K562 (cell line): ENCODE data around the gene ZEB2. TPM values are rescaled to one million over a fixed set of nuclear protein-coding genes. Genes with fewer than 3 reads are reported as not detected.

Experiments
- ATAC-seq: fragments of 200-7000 bp; cut with Tn5 transposase; 3 replicates; pipeline ENCODE4 v1.9.1; 2020; ENCODE audit warnings: moderate library complexity
- BruUV-seq: library from RNA; stranded (reverse); fragments of 400-500 nt; replicated peaks from 2 replicates; lab custom pipeline; 2021; lab: Mats Ljungman, UMichigan
- CTCF ChIA-PET: fragments of 300-600 bp; formaldehyde crosslinking; extraction: SDS; loops from one replicate; lab custom pipeline; 2021; ENCODE audit warnings: low intra/inter-chr PET ratio; lab: Yijun Ruan, JAX
- POLR2A ChIA-PET: fragments of 300-600, 350-650 bp; sonication (Branson Sonifier 250); formaldehyde crosslinking; extraction: SDS; loops from one replicate; lab custom pipeline; 2021; ENCODE audit warnings: antibody characterized with exemption, inconsistent platforms; lab: Yijun Ruan, JAX
- DNase-seq, 4 experiments: peaks; one replicate each; pipeline versions ENCODE4 v3.0.0 to v3.0.0-alpha.2; 2011 to 2018; ENCODE audit warnings: low spot score in 3 of 4, mixed read lengths in 3 of 4; ENCODE audit errors: extremely low read depth in 1 of 4
- FAIRE-seq: peaks from 2 replicates; lab custom pipeline; 2011; peaks lifted over from hg19 to GRCh38; lab: Jason Lieb, UNC
- H2AFZ ChIP-seq: 2 replicates; pipeline ENCODE4 v1.6.0; 2011; ENCODE audit warnings: low read depth, low read length, control low read depth, inconsistent platforms
- H3K27ac ChIP-seq: fragments of 200-600 bp; 3 replicates; pipeline ENCODE4 v1.8.0; 2011; ENCODE audit warnings: low read depth, mild to moderate bottlenecking, control low read depth, inconsistent platforms, low read length, moderate library complexity, mixed read lengths; ENCODE audit errors: extremely low read depth
- H3K27me3 ChIP-seq, 2 experiments: fragments of 300-600 bp in 1 of 2; 2 replicates in 1 of 2; 3 replicates in 1 of 2; pipeline versions ENCODE4 v1.6.0 to v1.8.0; 2011; ENCODE audit warnings: inconsistent platforms in 2 of 2, low read length in 2 of 2, mild to moderate bottlenecking in 1 of 2, mixed read lengths in 1 of 2, moderate library complexity in 1 of 2; ENCODE audit not compliant: control insufficient read depth in 2 of 2, insufficient read depth in 2 of 2
- H3K36me3 ChIP-seq: fragments of 300-600 bp; 3 replicates; pipeline ENCODE4 v1.8.0; 2011; ENCODE audit warnings: mild to moderate bottlenecking, low read length, inconsistent platforms; ENCODE audit not compliant: control insufficient read depth, insufficient read depth
- H3K4me1 ChIP-seq, 2 experiments: fragments of 200-600 bp in 1 of 2; replicated peaks in 1 of 2; 2 replicates in 1 of 2; 3 replicates in 1 of 2; pipeline versions ENCODE4 v1.5.1 to v1.8.0; 2011; ENCODE audit warnings: inconsistent platforms in 2 of 2, low read length in 2 of 2, mild to moderate bottlenecking in 1 of 2, mixed read lengths in 1 of 2, moderate library complexity in 1 of 2; ENCODE audit not compliant: control insufficient read depth in 2 of 2, insufficient read depth in 2 of 2
- H3K4me2 ChIP-seq: 2 replicates; pipeline ENCODE4 v1.6.1; 2011; ENCODE audit warnings: low read length, control low read depth, inconsistent platforms, mixed read lengths; ENCODE audit not compliant: insufficient read depth
- H3K4me3 ChIP-seq: fragments of 200-600 bp; sonication (generic), shearing (Covaris generic); 2 replicates; pipeline ENCODE4 v1.5.1; 2016; ENCODE audit warnings: control low read depth, inconsistent platforms
- H3K79me2 ChIP-seq: fragments of 200-600 bp; 3 replicates; pipeline ENCODE4 v1.8.0; 2011; ENCODE audit warnings: low read length, inconsistent platforms; ENCODE audit not compliant: control insufficient read depth, insufficient read depth
- H3K9ac ChIP-seq, 2 experiments: 2 replicates each; pipeline versions ENCODE4 v1.6.0 to v1.6.1; 2011; ENCODE audit warnings: low read depth in 2 of 2, low read length in 2 of 2, control low read depth in 1 of 2, inconsistent platforms in 1 of 2, mild to moderate bottlenecking in 1 of 2, mixed read lengths in 1 of 2; ENCODE audit not compliant: insufficient read depth in 1 of 2
- H3K9me1 ChIP-seq: one replicate; pipeline ENCODE4 v1.6.0; 2011; ENCODE audit warnings: inconsistent platforms, mild to moderate bottlenecking, low read length, moderate library complexity; ENCODE audit not compliant: control insufficient read depth, insufficient read depth
- H3K9me3 ChIP-seq: replicated peaks from 2 replicates; pipeline ENCODE4 v1.5.1; 2011; ENCODE audit warnings: low read depth, low read length, inconsistent platforms; ENCODE audit not compliant: control insufficient read depth, insufficient read depth
- H4K20me1 ChIP-seq: replicated peaks from 2 replicates; pipeline ENCODE4 v1.6.1; 2011; ENCODE audit warnings: low read length, inconsistent platforms, mixed read lengths; ENCODE audit not compliant: control insufficient read depth, insufficient read depth
- CEBPB ChIP-seq: fragments of 450-650 bp; IDR thresholded peaks from 2 replicates; pipeline ENCODE4 v1.6.1; 2016; ENCODE audit warnings: missing genetic modification characterization, missing compliant biosample characterization
- CEBPG ChIP-seq, 3 experiments: fragments of 200-800 bp in 1 of 3; sonication (Bioruptor generic) in 1 of 3; sonication (generic) in 1 of 3; formaldehyde crosslinking in 1 of 3; IDR thresholded peaks in 2 of 3; conservative IDR thresholded peaks in 1 of 3; 2 replicates each; pipeline versions ENCODE4 v1.6.1 to v1.8.0; 2016 to 2022; ENCODE audit warnings: missing compliant biosample characterization in 2 of 3, missing genetic modification characterization in 2 of 3, mild to moderate bottlenecking in 1 of 3, missing genetic modification reagents in 1 of 3
- CHD4 ChIP-seq: fragments of 200-600 bp; sonication (generic); IDR thresholded peaks from 3 replicates; pipeline ENCODE4 v1.6.1; 2012; ENCODE audit warnings: low read depth, mild to moderate bottlenecking, mixed read lengths, low read length, inconsistent platforms; ENCODE audit not compliant: insufficient read depth, insufficient replicate concordance, poor library complexity, severe bottlenecking
- KHSRP ChIP-seq: fragments of 450-650 bp; IDR thresholded peaks from 2 replicates; pipeline ENCODE4 v1.6.1; 2017
- SRSF3 ChIP-seq: fragments of 200-400 bp; formaldehyde crosslinking; IDR thresholded peaks from 2 replicates; pipeline ENCODE4 v1.6.1; 2016; ENCODE audit warnings: mild to moderate bottlenecking, low read length, moderate library complexity; ENCODE audit not compliant: insufficient read depth
- ZKSCAN3 ChIP-seq: fragments of 250-450 bp; sonication (Bioruptor Pico); IDR thresholded peaks from 2 replicates; pipeline ENCODE4 v1.4.0; 2020
- ZNF232 ChIP-seq: sonication (generic); formaldehyde crosslinking; IDR thresholded peaks from 2 replicates; pipeline ENCODE4 v1.8.0; 2022; ENCODE audit warnings: mild to moderate bottlenecking, missing genetic modification reagents
- ZNF24 ChIP-seq: fragments of 450-650 bp; IDR thresholded peaks from 2 replicates; pipeline ENCODE4 v1.6.1; 2016
- in situ Hi-C: fragments of 300-500 bp; cut with MboI; formaldehyde crosslinking; loops from 4 replicates; pipeline ENCODE4 v1.15.0; 2018; ENCODE audit warnings: inconsistent platforms, mixed read lengths
- intact Hi-C: fragments of 100-400 bp; cut with micrococcal nuclease; formaldehyde crosslinking; loops from 2 replicates; pipeline ENCODE4 v1.14.2; 2022
- polyA plus RNA-seq, 8 experiments: library from polyadenylated mRNA; depleted of rRNA in 4 of 8; stranded (reverse) in 5 of 8; unstranded in 3 of 8; fragments of >200 nt; fragmentation: Nextera tagmentation in 2 of 8; fragmentation: Illumina TruSeq in 1 of 8; extraction: Ambion mirVana in 2 of 8; extraction: Trizol in 1 of 8; gene quantifications; 2 replicates each; pipeline versions ENCODE4 v1.2.1 to v1.2.3, GENCODE V29; 2011 to 2014; ENCODE audit warnings: inconsistent platforms in 1 of 8, missing spikeins in 1 of 8
- total RNA-seq, 7 experiments: library from RNA; depleted of rRNA in 6 of 7; stranded (reverse); fragments of >200 nt in 6 of 7; fragmentation: Illumina TruSeq in 2 of 7; extraction: Trizol in 2 of 7; gene quantifications; 2 replicates each; pipeline versions ENCODE4 v1.2.1 to v1.2.3, GENCODE V29; 2011 to 2021; ENCODE audit warnings: low replicate concordance in 1 of 7
- TF ChIP-seq, protein P1 (sequence below): fragments of 150-350 bp; IDR thresholded peaks from 2 replicates; pipeline ENCODE4 v1.6.1; 2014; ENCODE audit warnings: low read depth, mild to moderate bottlenecking, low read length, borderline replicate concordance
- TF ChIP-seq, protein P2 (sequence below): sonication (generic); formaldehyde crosslinking; IDR thresholded peaks from 2 replicates; pipeline ENCODE4 v1.8.1; 2023; ENCODE audit warnings: mild to moderate bottlenecking, missing genetic modification reagents, moderate library complexity

ZEB2 gene
- total and polyA plus RNA-seq, 9 of the 15 experiments (the other 6 are each of a cell fraction or from before 2014, with no cell fraction given): 15.1 to 113 (median 72.3) TPM

DNA sequence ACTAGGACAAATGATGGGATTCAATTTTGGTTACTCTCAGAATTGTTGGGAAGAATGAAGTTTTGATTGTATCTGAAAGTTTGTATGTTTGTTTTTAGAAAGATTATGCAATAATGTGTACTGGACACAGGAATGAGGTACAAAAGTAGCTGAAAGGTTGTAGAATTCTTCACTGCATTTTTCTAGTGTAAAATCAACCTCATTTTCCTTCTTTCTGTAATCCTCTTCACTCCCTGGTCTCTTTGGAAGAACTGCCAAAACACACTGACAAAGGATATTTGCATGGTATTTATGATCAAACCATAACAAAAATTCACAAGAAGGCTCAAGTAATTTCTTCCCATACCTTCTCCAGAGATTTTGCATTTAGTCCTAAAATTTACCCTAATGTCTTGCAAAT, 110.7 kb downstream of the ZEB2 start:
- Histone ChIP-seq H3K36me3 (peaks cover 94% of the 10 kb centered on the region), H3K4me2 (no peak overlapping the region), H2AFZ (no peak overlapping the region), H3K9me3 (no peaks in the 10 kb centered on the region), H3K4me1 (no peaks in the 10 kb centered on the region), H3K9me1 (no peaks in the 10 kb centered on the region), H3K27me3 (no peaks in the 10 kb centered on the region), H3K4me3 (no peak overlapping the region), H3K9ac (no peak overlapping the region), H3K27ac (no peak overlapping the region), H3K79me2 (peaks cover 74% of the 10 kb centered on the region), H4K20me1 (peaks cover 3% of the 10 kb centered on the region; the same call in 1 of the 2 replicates)
- FAIRE-seq (no peak), DNase-seq (no peak), ATAC-seq (no peak)
- intact Hi-C loops: no loop called here
- in situ Hi-C loops: no loop called here
- POLR2A ChIA-PET: no interaction called here
- CTCF ChIA-PET: no interaction called here
- BruUV-seq: no TSS peak
- TF ChIP-seq CHD4 (no peak), ZNF24 (no peak), ZKSCAN3 (CRISPR knock-in tag) (no peak), KHSRP (no peak), CEBPG (CRISPR knock-in tag; IDR thresholded peaks at IDR 0.05) (no peak), CEBPG (tag; conservative IDR thresholded peaks at IDR 0.05 in 1 of 2, IDR thresholded peaks at IDR 0.05 in 1 of 2) (peak in 1 of 2 experiments; percentile 38; a peak in 1 of 4 replicates), SRSF3 (no peak), ZNF232 (no peak), CEBPB (peak; percentile 40; the same call in 1 of the 2 replicates)
- TF ChIP-seq, protein P1, sequence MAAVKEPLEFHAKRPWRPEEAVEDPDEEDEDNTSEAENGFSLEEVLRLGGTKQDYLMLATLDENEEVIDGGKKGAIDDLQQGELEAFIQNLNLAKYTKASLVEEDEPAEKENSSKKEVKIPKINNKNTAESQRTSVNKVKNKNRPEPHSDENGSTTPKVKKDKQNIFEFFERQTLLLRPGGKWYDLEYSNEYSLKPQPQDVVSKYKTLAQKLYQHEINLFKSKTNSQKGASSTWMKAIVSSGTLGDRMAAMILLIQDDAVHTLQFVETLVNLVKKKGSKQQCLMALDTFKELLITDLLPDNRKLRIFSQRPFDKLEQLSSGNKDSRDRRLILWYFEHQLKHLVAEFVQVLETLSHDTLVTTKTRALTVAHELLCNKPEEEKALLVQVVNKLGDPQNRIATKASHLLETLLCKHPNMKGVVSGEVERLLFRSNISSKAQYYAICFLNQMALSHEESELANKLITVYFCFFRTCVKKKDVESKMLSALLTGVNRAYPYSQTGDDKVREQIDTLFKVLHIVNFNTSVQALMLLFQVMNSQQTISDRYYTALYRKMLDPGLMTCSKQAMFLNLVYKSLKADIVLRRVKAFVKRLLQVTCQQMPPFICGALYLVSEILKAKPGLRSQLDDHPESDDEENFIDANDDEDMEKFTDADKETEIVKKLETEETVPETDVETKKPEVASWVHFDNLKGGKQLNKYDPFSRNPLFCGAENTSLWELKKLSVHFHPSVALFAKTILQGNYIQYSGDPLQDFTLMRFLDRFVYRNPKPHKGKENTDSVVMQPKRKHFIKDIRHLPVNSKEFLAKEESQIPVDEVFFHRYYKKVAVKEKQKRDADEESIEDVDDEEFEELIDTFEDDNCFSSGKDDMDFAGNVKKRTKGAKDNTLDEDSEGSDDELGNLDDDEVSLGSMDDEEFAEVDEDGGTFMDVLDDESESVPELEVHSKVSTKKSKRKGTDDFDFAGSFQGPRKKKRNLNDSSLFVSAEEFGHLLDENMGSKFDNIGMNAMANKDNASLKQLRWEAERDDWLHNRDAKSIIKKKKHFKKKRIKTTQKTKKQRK: no peak
- TF ChIP-seq, protein P2, sequence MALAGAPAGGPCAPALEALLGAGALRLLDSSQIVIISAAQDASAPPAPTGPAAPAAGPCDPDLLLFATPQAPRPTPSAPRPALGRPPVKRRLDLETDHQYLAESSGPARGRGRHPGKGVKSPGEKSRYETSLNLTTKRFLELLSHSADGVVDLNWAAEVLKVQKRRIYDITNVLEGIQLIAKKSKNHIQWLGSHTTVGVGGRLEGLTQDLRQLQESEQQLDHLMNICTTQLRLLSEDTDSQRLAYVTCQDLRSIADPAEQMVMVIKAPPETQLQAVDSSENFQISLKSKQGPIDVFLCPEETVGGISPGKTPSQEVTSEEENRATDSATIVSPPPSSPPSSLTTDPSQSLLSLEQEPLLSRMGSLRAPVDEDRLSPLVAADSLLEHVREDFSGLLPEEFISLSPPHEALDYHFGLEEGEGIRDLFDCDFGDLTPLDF (CRISPR knock-in tag): no peak
